NOMO-1 treated with DMSO at 0.1 percent for 48 hours (cell line): ENCODE measurements around the gene GFAP.
"Not testable (repeated sequence)": the region's sequence is repeated elsewhere in the genome, so short reads cannot be mapped to it uniquely, and the experiment has no call there.

Experiments used
- DNase-seq: peaks from one replicate; lab custom pipeline; 2025; ENCODE audit not compliant: unreplicated experiment; lab: John Stamatoyannopoulos, UW

Gene GFAP

DNA sequence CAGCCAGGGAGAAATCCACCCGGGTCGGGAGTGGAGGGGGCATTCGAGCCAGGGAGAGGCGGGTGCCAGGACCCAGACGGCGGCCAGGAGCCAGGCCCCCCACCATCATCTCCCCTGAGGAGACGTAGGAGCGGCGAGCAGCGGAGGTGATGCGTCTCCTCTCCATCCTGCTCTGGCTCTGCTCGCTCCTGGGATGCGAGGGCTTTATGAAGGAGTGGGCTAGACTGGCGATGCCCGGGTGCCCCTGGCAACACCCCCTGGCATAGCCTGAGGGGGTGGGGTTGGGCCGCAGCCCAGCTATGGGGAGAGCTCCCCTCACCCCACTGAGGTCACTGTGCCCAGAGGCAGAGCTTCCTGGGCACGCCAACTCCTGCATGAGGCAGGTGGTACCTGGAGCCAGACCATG is at the start of gene GFAP:
GFAP (minus strand) TSS at position 180 of the 406 bp plus-strand sequence; CDS start at position 166, 14 bp downstream.
- no peak for DNase-seq

DNA sequence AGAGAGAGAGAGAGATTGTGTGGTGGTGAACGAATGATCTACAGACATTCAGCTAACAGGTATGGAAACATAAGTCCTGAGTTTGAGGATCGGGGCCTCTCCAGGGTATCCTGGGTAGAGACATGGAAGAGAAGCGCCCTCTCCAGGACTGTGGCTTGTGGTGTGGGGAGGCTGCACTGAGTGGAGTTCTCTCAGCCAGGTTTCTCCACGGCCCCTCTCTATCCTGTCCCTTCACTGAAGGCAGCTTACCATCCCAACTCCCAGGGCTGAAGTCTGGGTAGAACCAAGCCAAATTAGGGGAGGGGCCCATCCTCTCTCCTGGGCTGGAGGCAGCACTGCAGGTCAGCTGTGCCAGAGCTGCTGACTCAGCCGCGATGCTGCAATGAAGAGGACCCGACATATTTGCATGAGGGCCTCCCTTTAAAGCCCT is 46.6 kb upstream of the GFAP start:
- DNase-seq = no peak

DNA sequence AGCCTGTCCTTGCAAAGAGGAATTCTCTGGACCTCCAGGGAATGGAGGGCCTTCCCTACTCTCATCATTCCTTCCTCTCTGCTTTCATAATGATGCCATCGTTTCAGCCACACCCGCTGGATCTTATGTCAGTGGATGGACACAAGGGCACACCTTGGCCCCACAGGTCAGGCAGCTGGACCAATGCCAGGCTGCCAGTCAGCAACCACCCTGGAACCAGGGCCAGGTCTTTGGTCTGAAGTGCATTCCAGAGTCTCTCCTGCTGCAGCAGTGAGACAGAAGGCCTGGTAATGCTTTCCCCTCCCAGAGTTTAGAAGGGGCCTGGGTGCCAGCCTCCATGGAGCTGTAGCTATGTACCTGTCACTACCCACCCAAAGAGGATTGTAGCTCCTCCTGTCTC is 45.4 kb upstream of the GFAP start:
- no peak for DNase-seq

DNA sequence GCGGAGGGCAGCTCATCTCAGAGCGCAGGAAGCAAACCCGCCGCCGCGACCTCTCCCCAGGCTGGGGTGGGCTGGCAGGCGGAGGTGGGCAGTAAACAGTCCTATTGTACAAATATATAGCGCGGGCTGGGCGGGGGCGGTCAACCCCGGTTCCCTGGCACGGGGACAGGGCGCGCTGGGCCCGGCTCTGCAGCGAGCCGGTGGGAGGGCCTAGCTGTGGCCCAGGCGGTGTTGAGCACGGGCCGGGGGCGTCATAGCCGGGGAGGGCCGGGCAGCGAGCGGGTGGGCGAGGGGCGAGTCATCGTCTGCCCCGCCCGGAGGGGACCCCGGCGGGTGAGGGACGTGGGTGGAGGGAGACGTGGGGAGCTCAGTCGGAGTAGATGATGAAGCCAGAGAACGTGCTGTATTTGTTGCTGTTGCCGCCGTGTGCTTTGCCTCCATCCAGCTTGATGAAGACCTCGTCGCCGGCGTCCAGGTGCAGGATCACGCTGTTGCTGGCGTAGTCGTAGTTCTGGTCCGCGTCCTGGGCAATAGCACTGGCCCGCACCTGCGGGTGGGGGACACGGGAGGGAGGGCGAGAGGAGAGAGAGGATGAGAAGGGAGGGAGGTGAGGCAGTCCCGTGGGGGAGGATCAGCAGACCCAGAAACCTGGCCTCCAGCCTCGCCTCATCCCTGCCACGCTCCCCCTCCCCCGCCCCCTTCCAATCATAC is 44.7 kb upstream of the GFAP start:
- DNase-seq = no peak

DNA sequence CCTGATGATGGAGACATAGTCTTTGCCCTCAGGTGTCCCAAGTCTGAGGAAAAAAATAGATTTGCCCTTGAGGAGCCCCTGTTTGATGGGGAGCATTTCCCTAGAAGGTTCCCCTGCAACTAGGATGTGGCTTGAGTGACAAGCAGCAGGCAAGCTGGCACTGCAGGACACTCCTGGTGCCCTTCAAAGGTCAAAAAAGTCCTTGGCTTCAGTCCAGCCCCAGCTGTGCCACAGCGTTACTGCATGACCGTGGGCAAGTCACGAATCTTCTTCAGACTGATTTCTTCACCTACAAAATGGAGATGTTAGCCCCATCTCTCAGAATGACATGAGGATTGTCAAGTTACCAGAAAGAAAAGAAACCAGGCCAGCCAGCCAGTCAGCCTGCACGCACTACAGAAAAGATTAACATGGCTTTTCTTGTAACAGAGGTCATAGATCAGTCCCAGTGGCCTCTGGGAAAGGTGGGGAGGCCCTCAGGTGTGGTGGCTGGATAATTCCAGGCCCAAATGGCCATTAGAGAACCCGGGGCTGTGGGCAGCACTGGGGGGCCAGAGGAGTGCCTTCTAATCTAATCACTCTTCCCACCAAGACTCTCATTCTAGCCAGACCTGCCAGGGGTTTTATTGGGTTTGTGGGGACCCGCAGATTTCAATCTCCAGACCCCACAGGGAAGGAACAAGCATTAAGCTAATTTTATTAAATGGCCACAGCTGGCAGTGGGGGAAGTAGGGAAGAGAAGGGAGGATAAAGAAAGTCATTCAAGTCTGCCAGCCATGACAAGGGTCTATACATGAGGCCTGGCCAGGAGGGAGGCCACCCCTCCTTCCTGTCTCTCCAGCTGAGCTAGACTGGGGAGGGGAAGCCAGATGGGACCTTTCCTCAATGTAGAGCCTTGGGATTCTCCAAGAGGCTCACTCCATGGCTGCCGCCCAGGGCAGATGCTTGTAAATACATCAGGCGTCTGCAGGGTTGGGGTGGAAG is 42.0 kb upstream of the GFAP start:
- DNase-seq = no peak

DNA sequence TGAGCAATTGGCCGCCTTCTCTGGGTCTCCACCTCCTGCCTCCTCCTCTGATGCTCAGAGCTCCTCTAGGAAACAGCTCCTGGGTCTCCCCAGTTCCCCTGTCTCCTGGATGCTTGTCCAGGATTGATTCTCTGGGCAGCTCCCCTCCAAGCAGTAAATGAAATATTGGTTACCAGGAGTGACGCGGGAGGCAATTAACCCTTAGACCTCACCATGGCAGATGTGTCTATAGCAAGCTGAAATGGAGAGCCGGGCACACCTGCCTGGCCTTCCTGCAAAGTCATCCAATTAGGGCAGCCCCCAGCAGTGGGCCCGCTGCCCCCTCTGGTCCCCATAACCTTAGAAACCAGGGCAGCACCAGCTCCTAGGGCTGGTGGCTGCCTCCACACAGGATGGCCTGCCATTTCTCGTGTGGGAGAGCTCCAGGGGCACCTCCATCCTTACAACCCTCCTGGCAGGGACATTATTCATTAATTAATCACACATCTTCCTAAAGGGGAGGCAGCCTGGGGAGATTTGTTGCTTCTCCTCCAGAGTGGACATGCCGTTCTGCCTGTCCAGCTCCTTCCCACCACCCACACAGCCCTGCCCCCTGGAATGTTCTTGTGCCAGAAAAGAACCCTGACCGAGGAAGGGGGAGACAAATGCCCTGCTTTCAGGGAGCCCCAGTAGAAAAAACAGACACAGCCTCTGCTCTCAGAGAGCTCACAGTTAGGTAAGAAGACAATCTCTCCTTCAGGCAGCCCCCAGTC is 40.5 kb upstream of the GFAP start:
- no peak for DNase-seq

DNA sequence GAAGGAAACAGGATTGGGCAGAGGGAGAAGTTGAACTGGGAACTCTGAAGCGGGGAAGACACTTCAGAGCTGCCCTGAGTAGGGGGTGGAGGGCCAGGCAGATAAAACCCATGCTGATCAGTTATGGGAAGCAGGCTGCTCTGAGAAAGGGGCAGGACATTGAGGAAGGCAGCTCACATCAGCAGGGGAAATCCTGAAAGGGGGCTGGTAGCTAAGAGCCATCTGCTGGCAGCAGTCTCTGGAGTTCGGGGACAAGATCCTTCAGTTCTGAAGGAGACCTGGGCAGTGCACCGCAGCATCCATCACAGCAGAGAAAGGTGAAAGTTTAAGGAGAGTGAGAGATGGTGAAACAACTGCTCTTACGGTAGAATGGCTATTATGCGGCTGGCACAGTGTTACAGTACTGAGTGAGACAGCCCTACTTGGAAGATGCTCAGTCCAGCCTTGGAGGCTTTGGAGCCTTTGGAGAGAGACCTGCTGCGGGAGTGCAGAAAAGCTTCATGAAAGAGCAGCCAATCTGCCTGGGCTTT is 37.7 kb upstream of the GFAP start:
- DNase-seq = no peak

DNA sequence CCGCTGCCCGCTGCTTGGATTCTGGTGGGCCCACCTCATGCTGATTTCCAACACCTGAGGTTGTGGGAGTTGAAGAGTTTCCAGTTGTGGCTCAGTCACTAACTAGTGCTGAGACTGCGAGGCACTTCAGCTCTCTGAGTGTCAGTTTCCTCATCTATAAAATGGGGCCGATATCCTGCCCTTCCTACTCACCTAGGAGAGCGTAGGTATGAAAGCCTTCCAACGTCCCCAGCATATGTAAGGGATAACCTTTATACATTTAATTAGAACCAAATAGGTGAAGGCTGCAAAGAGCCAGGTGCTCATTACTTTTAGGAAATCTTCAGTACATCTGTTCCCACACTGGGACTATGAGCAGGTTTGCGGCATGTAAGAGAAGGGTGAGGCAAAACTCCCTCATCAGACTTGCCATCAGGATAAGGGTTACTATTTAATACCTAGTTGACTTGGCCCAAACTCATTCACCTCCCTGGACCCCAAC is 33.1 kb upstream of the GFAP start:
- no peak for DNase-seq

DNA sequence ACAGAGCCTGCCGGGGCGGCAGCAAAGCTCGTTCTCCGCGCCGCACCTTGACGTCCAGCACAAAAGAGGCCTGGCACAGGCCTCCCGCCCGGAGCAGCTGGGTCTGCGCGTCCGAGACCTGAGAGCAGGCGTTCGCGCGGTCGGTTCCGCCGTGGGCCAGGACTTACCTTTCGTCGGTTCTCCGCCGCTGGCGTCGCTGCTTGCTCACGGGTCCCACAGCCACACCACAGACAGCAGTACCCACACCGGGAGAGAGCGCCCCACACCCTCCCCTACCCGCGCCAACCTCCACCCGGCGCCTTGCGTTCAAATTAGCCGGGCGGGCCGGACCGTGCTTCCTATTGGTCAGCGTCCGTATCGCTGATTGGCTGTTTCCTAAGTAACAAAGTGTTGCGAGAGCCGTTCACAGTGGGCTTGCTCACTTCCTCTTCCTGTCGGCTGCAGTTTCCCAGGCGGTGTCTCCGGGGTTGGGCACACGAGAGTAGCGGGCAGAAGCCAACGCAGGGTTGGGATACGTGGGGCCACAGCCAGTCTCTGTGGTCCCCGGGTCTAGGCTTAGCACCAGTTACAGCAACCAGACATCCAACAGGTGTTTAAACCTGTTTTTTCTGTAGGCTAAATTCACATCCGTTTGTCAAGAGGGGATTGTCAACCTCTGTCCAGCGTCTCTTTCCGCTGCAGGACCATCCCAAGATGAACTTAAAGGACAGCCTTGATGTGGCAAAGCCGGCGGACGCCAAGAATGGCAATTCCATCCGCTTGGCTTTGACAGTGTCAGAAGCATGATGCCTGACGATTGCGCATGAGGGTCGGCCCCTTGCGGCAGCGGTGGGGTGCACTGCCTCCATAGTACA is 32.4 kb upstream of the GFAP start, which contains the start of gene KIF18B:
KIF18B (minus strand) TSS at position 313 of the 854 bp plus-strand sequence. CDS start 11,429 bp downstream, outside the sequence.
- DNase-seq = peak; percentile 97

DNA sequence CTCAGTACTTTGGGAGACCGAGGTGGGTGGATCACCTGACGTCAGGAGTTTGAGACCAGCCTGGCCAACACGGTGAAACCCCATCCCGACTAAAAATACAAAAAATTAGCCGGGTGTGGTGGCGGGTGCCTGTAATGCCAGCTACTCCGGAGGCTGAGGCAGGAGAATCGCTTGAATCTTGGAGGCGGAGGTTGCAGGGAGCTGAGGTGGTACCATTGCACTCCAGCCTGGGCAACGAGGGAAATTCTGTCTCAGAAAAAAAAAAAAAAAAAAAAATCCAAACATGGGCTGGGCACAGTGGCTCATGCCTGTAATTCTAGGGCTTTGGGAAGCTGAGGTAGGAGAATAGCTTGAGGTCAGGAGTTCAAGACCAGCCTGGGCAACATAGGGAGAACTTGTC is 30.4 kb upstream of the GFAP start:
- DNase-seq = not testable (repeated sequence)

DNA sequence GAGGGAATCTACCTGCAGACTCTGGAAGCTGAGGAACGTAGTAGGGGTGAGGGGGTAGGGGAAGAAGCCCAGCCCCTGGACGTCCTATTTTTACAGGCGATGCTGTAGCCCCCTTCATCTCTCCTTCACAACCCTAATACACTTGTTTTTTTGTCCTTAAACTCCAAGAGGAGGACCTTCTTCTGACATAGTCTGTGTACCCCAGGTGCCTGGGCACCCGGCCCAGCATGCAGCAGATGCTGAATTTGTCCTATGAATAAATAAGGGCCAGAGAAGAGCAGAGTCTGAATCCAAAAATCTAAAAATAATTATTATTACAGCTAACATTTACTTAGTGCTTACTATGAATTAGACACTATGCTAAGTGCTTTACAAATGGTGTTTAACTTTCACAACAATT is 27.2 kb upstream of the GFAP start:
- no peak for DNase-seq

DNA sequence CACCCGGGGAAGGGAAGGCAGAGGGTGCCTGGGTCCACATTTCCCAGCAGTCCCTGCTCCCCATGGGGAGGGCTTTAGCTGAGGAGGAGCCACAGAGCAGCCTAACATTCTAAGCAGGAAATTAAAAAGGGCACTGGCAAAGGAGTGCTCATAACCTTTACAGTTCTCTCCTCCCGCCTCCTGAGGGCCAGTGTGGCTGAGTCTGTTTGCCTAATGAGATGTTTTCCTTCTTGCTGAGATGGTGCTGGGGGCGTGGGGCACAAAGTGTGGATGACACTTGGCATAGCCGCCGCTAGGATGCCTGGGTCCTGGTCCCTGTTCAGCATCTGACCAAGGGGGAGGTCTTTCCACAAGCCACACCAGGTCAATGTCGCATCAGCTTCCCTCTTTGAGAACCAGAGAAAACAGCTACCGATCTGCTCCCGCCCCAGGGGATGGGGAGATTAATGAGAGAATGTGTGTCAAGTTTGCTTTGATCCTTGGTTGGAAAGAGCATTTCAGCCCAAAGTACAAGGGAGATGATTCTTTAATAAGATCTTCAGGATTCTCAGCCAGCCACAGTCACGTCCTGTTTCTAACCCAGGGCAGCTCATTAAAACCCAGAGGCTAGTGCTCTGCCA is 26.5 kb upstream of the GFAP start:
- no peak for DNase-seq

DNA sequence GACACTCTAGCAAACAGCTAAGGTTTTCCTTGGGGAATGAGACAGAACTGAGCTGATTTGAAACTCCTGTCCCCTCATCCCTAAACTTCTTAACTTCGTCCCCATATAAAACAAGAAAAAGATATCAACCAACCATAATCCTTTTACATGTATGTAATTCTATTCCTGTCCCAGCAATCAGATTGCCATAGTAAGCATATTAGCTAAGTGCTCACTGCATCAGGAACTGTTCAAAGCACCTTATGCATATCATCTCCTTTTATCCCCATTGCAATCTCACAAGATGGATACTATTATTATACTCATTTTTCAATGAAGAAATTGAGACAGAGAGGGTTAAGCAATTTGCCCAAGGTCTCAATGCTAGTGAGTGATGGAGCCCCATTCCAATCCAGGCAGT is 25.5 kb upstream of the GFAP start:
- DNase-seq = no peak

DNA sequence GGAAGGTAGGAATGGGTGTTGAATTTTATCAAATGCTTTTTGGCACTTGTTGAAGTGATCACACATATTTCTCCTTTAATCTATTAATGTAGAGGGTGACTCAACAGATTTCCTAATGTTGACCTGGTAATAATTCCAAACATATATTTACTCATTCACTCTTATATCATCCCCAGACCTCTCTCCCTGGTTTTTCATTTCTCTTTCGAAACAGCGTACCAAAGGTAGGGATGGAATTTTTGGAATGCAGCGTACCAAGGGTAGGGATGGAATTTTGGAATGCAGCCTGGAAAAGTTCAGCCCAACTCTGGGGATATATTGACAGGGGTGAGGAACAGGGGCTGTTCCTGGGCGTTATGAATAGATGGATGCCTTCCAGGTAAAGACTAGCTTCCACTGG is 25.0 kb upstream of the GFAP start:
- DNase-seq = no peak

DNA sequence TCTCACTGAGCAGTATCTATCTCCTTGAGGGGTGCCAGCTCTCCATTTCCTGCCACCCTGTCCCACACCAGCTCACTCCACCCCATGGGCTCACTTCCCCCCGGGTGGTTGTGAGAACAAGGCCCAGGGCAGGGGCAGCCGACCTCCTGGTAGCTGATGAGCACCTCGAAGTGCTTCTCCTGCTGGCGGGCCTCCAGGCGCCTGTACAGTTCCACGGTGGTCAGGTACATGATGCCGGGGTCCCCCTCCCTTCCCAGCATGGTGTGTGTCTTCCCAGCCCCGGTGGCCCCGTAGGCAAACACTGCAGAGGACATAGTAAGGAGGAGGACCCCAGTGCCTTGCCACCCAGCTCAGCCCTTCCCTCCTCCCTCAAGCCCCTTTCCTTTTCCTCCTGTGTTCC is 19.8 kb upstream of the GFAP start:
- DNase-seq = no peak

DNA sequence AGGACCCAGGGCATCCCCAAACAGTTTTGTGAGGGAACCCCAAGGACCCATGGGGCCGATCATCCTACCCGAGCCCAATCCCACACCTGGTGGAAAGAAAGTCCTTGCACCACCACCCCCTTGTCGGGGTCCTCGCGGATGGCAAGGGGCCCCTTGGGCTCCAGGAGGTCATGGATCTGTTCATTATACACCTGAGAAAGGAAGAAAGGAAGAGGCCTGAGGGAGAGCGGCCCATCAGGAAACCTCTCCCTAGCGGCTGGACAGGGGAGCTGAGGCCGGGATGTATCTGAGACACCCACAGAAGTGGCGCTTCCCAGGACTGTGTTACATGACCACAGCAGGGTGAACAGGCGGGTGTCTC is 19.4 kb upstream of the GFAP start:
- no peak for DNase-seq

DNA sequence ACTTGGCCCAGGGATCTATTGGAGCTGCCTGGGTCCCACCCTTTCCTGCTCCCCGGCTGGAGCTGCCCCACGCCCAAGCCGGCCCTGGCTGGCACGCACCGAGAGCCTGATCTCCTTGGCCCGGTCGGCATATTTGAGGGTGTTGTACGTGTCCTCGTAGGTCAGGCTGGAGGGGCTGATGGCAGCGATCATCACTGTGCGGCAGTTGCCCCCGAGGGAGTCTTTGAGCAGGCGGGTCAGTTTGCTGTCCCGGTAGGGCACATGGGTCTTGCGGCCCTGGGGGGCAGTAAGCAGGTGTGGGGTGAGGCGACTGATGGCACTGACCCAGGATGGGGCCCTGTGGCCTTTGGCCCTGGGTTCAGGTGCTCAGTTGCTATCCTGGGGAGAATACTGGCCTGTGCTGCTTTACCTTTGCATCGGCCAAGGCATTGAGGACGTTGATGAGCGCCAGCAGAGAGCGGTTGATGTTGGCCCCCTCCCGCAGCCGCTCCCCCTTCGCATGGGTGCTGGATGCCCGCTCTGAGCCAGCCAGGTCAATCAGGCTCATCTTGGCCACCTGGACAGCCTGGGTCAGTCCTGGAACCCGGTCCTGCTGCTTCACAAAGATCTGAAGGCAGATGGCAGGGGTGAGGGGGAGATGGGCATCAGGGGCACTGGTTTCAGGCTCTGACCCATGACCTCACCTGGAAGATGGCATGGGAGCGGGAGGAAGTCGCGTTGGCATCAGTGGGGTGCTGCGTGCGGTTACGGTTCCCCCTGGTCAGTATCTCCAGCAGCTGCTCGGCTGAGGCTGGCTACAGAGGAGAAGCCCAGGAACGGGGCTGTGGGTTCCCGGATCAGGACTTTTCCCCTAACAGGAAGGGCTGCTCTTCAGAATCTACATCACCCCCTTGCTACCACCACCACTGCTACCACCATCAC is 18.8 kb upstream of the GFAP start:
- no peak for DNase-seq

DNA sequence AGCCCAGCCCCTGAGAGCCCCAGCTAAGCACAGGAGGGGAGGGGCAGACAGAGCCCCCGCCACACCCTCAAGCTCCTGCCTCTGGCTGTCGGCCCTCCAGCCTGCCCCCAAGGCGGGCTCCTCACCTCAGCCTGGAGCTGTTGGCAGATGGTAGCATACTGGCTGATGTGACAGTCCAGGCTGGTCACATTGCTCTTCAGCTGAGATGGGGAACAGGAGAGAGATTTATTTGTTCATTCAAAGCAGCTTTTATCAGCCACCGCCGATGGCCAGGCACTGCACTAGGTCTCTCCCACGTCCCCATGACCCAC is 17.4 kb upstream of the GFAP start:
- DNase-seq = no peak
